GDM1 (cell line): ENCODE data around the gene ARPP19.
"Not testable (repeated sequence)": the region's sequence is repeated elsewhere in the genome, so short reads cannot be mapped to it uniquely, and the experiment has no call there.

Source experiments
- DNase-seq: peaks from one replicate; lab custom pipeline; 2025; lab: John Stamatoyannopoulos, UW

The ARPP19 gene

GRCh38 chr15:52512869-52513268 lies 56.0 kb downstream of the ARPP19 start:
- not testable (repeated sequence) for DNase-seq

DNA sequence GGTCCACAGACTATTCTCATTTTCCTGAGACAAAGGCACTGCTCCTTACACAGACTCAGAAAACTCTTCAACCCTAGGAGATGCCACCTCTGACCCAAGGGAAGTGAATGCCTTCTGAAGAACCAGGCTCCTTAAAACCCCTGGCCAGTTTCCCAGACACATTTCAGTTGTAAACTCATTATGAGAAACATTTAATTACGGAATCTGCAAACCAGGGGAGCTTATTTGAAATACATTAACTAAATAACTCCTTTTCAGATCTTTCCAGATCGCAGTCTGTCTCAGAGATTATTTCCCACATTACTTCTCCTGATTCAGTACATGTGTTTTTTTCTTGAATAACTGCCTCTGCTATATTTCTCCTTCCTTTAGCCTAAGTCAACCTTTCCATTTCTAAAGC lies 57.7 kb downstream of the ARPP19 start:
- DNase-seq: no peak

- no peak for DNase-seq
These were observed 59.2 kb downstream of the ARPP19 start for GRCh38 chr15:52509500-52510245.

DNA sequence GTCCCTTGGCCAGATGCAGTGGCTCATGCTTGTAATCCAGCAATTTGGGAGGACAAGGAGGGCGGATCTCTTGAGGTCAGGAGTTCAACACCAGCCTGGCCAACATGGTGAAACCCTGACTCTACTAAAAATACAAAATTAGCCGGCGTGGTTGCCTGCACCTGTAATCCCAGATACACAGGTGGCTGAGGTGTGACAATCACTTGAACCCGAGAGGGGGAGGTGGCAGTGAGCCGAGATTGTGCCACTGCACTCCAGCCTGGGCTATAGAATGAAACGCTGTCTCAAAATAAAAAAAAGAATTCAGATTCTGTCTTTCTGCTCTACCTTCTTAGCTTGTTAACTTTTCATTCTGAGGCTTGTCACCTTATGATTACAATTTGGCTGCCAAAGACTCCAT lies 62.3 kb downstream of the ARPP19 start:
- no peak for DNase-seq

- DNase-seq: no peak
These were observed 63.7 kb downstream of the ARPP19 start for GRCh38 chr15:52505151-52505550.

GRCh38 chr15:52503788-52504496 lies 64.9 kb downstream of the ARPP19 start:
- DNase-seq: no peak

DNA sequence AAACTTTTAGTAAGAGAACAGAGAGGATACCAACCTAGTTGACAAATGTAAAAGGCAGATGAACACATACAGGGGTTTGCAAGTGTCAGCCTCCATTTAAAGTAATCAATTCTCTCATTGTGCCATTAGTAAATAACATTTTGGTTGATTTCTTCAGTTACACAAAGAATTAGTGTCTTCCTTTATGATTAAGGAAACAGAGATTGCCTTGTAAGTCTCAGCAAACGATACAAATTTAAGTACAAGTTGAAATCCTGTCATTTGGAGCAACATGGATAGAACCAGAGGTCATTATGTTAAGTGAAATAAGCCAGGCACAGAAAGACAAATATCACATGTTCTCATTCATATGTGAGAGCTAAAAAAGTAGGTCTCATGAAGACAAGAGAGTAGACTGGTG lies 66.2 kb downstream of the ARPP19 start:
- DNase-seq: no peak

- no peak for DNase-seq
These were observed 69.3 kb downstream of the ARPP19 start for GRCh38 chr15:52499506-52499905.

DNA sequence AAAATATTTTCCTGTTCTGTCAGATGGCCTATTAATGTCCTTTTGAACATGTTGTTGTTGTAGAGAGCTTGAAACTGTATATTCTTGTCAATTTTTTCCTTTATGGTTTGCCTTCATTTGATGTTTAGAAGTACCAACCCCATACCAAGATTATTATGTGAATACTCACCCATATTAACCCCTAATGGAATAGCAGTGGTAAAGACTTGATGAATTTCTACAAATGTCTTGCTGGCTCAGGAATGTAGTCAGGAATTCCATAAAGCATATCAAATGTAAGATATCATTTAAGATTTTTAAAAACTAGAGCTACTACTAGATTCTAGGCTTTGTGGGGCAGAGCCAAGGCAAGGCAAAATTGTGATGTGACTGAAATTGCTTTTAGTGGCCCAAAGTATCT lies 70.1 kb downstream of the ARPP19 start:
- no peak for DNase-seq
